OCI-LY1 (cell line): ENCODE results near the gene PLPP4.

Source experiments
- CTCF ChIP-seq: fragments of 200-600 bp; sonication (generic), shearing (Covaris generic); IDR thresholded peaks from 2 replicates; pipeline ENCODE4 v1.5.1; 2017; ENCODE audit warnings: mild to moderate bottlenecking, antibody characterized with exemption, low read length, moderate library complexity, mixed read lengths
- EZH2 ChIP-seq: fragments of 200-600 bp; sonication (generic), shearing (Covaris generic); IDR thresholded peaks from 2 replicates; pipeline ENCODE4 v1.8.0; 2017; ENCODE audit warnings: borderline replicate concordance, mixed run types, mild to moderate bottlenecking, antibody characterized with exemption, low read length, moderate library complexity, mixed read lengths

GRCh38 chr10:120505056-120505455 is 48.0 kb downstream of the PLPP4 start:
- TF ChIP-seq CTCF (no peak), EZH2 (no peak)
